ENCODE measurements around the gene FPR1.
A peak's percentile ranks its signal among the peaks of the same experiment; 100 is the strongest.

Gene FPR1

GRCh38 chr19:51737389-51737788, 14.3 kb downstream of the FPR1 start:
- DNase-seq, result no peak

- DNase-seq, result no peak
Measured at GRCh38 chr19:51735759-51736449, 15.8 kb downstream of the FPR1 start.

GRCh38 chr19:51733742-51734522, 17.7 kb downstream of the FPR1 start:
- DNase-seq, result no peak

- no peak for DNase-seq
Measured at GRCh38 chr19:51729781-51730180, 21.9 kb downstream of the FPR1 start.

GRCh38 chr19:51727349-51727880, 24.3 kb downstream of the FPR1 start:
- no peak for DNase-seq

GRCh38 chr19:51726049-51726448, 25.6 kb downstream of the FPR1 start:
- no peak for DNase-seq

GRCh38 chr19:51724543-51724942, 27.1 kb downstream of the FPR1 start:
- DNase-seq, result no peak

GRCh38 chr19:51722492-51722891, 29.2 kb downstream of the FPR1 start:
- no peak for DNase-seq

- no peak for DNase-seq
Measured at GRCh38 chr19:51721905-51722304, 29.8 kb downstream of the FPR1 start.

- peak; percentile 45 for DNase-seq
Measured at GRCh38 chr19:51719251-51719988, 32.3 kb downstream of the FPR1 start.

GRCh38 chr19:51716925-51717324, 34.8 kb downstream of the FPR1 start:
- no peak for DNase-seq

- no peak for DNase-seq
Measured at GRCh38 chr19:51715850-51716249, 35.8 kb downstream of the FPR1 start.

GRCh38 chr19:51714848-51715247, 36.8 kb downstream of the FPR1 start:
- DNase-seq, result no peak

- no peak for DNase-seq
Measured at GRCh38 chr19:51713319-51714285, 38.1 kb downstream of the FPR1 start.

- DNase-seq, result no peak
Measured at GRCh38 chr19:51712461-51713081, 39.1 kb downstream of the FPR1 start.

GRCh38 chr19:51711702-51712101, 40.0 kb downstream of the FPR1 start:
- no peak for DNase-seq

GRCh38 chr19:51710163-51710562, 41.5 kb downstream of the FPR1 start:
- DNase-seq, result no peak

GRCh38 chr19:51709575-51709974, 42.1 kb downstream of the FPR1 start:
- no peak for DNase-seq

- DNase-seq, result no peak
Measured at GRCh38 chr19:51708811-51709210, 42.9 kb downstream of the FPR1 start.

GRCh38 chr19:51706885-51707284, 44.8 kb downstream of the FPR1 start:
- DNase-seq, result no peak

GRCh38 chr19:51706296-51706695, 45.4 kb downstream of the FPR1 start:
- DNase-seq, result no peak

Data from right kidney (tissue), 1 donor.